Activated naive CD8-positive, alpha-beta T cell (primary cell): ENCODE data around the gene NR2C2.

Experiments
- H3K27ac Mint-ChIP-seq: one replicate; pipeline ENCODE4 v1.8.0; 2021; ENCODE audit warnings: mixed read lengths
- H3K27me3 Mint-ChIP-seq: one replicate; pipeline ENCODE4 v1.8.0; 2021; ENCODE audit warnings: mixed read lengths
- H3K36me3 Mint-ChIP-seq: one replicate; pipeline ENCODE4 v1.8.0; 2021; ENCODE audit warnings: mixed read lengths
- H3K4me1 Mint-ChIP-seq: one replicate; pipeline ENCODE4 v1.8.0; 2021; ENCODE audit warnings: low read depth, mixed read lengths
- H3K4me3 Mint-ChIP-seq: one replicate; pipeline ENCODE4 v1.8.0; 2021; ENCODE audit warnings: mild to moderate bottlenecking, mixed read lengths
- H3K9me3 Mint-ChIP-seq: one replicate; pipeline ENCODE4 v1.8.0; 2021; ENCODE audit warnings: low read depth, mixed read lengths

NR2C2 gene

GRCh38 chr3:14933820-14934425 lies 13.5 kb upstream of the NR2C2 start:
- Mint-ChIP-seq H3K4me1 (no peaks in the 10 kb centered on the region), H3K9me3 (no peaks in the 10 kb centered on the region), H3K27ac (no peak overlapping the region), H3K4me3 (no peak overlapping the region), H3K36me3 (no peaks in the 10 kb centered on the region), H3K27me3 (peaks cover 1% of the 10 kb centered on the region)

GRCh38 chr3:14935592-14936345 lies 11.6 kb upstream of the NR2C2 start:
- Mint-ChIP-seq H3K4me3 (no peak overlapping the region), H3K4me1 (no peaks in the 10 kb centered on the region), H3K27ac (no peak overlapping the region), H3K9me3 (no peaks in the 10 kb centered on the region), H3K27me3 (peaks cover 1% of the 10 kb centered on the region), H3K36me3 (no peaks in the 10 kb centered on the region)

GRCh38 chr3:14938954-14939353 lies 8.4 kb upstream of the NR2C2 start:
- H3K27me3 Mint-ChIP-seq: no peaks in the 10 kb centered on the region
- H3K4me3 Mint-ChIP-seq: no peak overlapping the region
- H3K27ac Mint-ChIP-seq: no peak overlapping the region
- peaks cover 12% of the 10 kb centered on the region for H3K4me1 Mint-ChIP-seq
- peaks cover under 1% of the 10 kb centered on the region for H3K36me3 Mint-ChIP-seq
- no peaks in the 10 kb centered on the region for H3K9me3 Mint-ChIP-seq

- Mint-ChIP-seq H3K36me3 (peaks cover 3% of the 10 kb centered on the region), H3K9me3 (no peaks in the 10 kb centered on the region), H3K27ac (peak overlapping the region; percentile 28), H3K4me1 (peaks cover 27% of the 10 kb centered on the region), H3K27me3 (no peaks in the 10 kb centered on the region), H3K4me3 (no peak overlapping the region)
These were observed 5.5 kb upstream of the NR2C2 start for GRCh38 chr3:14941871-14942270.

GRCh38 chr3:14943042-14943441 lies 4.3 kb upstream of the NR2C2 start:
- H3K4me1 Mint-ChIP-seq: peaks cover 28% of the 10 kb centered on the region
- no peaks in the 10 kb centered on the region for H3K27me3 Mint-ChIP-seq
- no peak overlapping the region for H3K27ac Mint-ChIP-seq
- H3K4me3 Mint-ChIP-seq: no peak overlapping the region
- no peaks in the 10 kb centered on the region for H3K9me3 Mint-ChIP-seq
- peaks cover 3% of the 10 kb centered on the region for H3K36me3 Mint-ChIP-seq

- H3K4me3 Mint-ChIP-seq: peak overlapping the region; percentile 94
- peaks cover 5% of the 10 kb centered on the region for H3K36me3 Mint-ChIP-seq
- H3K9me3 Mint-ChIP-seq: no peaks in the 10 kb centered on the region
- peak overlapping the region; percentile 91 for H3K27ac Mint-ChIP-seq
- H3K27me3 Mint-ChIP-seq: no peaks in the 10 kb centered on the region
- peaks cover 49% of the 10 kb centered on the region for H3K4me1 Mint-ChIP-seq
These were observed 1.1 kb upstream of the NR2C2 start for GRCh38 chr3:14946236-14946635.

- no peaks in the 10 kb centered on the region for H3K27me3 Mint-ChIP-seq
- H3K9me3 Mint-ChIP-seq: no peaks in the 10 kb centered on the region
- peak overlapping the region; percentile 91 for H3K27ac Mint-ChIP-seq
- H3K4me1 Mint-ChIP-seq: peaks cover 49% of the 10 kb centered on the region
- H3K36me3 Mint-ChIP-seq: peaks cover 5% of the 10 kb centered on the region
- H3K4me3 Mint-ChIP-seq: peak overlapping the region; percentile 94
These were observed 664 bp upstream of the NR2C2 start for GRCh38 chr3:14946739-14947099.

GRCh38 chr3:14947886-14948608 lies 664 bp downstream of the NR2C2 start:
- H3K27ac Mint-ChIP-seq: peak overlapping the region; percentile 100
- H3K4me1 Mint-ChIP-seq: peaks cover 59% of the 10 kb centered on the region
- H3K36me3 Mint-ChIP-seq: peaks cover 10% of the 10 kb centered on the region
- no peaks in the 10 kb centered on the region for H3K9me3 Mint-ChIP-seq
- H3K27me3 Mint-ChIP-seq: no peaks in the 10 kb centered on the region
- H3K4me3 Mint-ChIP-seq: peak overlapping the region; percentile 99

GRCh38 chr3:14948609-14949038 lies 1.2 kb downstream of the NR2C2 start:
- Mint-ChIP-seq H3K27me3 (no peaks in the 10 kb centered on the region), H3K4me3 (peak overlapping the region; percentile 99), H3K4me1 (peaks cover 57% of the 10 kb centered on the region), H3K9me3 (no peaks in the 10 kb centered on the region), H3K27ac (peak overlapping the region; percentile 76), H3K36me3 (peaks cover 10% of the 10 kb centered on the region)

- no peaks in the 10 kb centered on the region for H3K27me3 Mint-ChIP-seq
- H3K9me3 Mint-ChIP-seq: no peaks in the 10 kb centered on the region
- peaks cover 54% of the 10 kb centered on the region for H3K4me1 Mint-ChIP-seq
- H3K36me3 Mint-ChIP-seq: peaks cover 8% of the 10 kb centered on the region
- peak overlapping the region; percentile 76 for H3K27ac Mint-ChIP-seq
- peak overlapping the region; percentile 99 for H3K4me3 Mint-ChIP-seq
These were observed 1.7 kb downstream of the NR2C2 start for GRCh38 chr3:14949126-14949525.

- peaks cover 59% of the 10 kb centered on the region for H3K4me1 Mint-ChIP-seq
- H3K36me3 Mint-ChIP-seq: peaks cover 9% of the 10 kb centered on the region
- no peak overlapping the region for H3K4me3 Mint-ChIP-seq
- H3K27me3 Mint-ChIP-seq: no peaks in the 10 kb centered on the region
- no peaks in the 10 kb centered on the region for H3K9me3 Mint-ChIP-seq
- H3K27ac Mint-ChIP-seq: no peak overlapping the region
These were observed 2.9 kb downstream of the NR2C2 start for GRCh38 chr3:14950274-14950673.

GRCh38 chr3:14957153-14957552 lies 9.8 kb downstream of the NR2C2 start:
- H3K4me3 Mint-ChIP-seq: no peak overlapping the region
- H3K4me1 Mint-ChIP-seq: peaks cover 66% of the 10 kb centered on the region

GRCh38 chr3:14957925-14958324 lies 10.5 kb downstream of the NR2C2 start:
- Mint-ChIP-seq H3K9me3 (no peaks in the 10 kb centered on the region), H3K27me3 (no peaks in the 10 kb centered on the region), H3K27ac (peak overlapping the region; percentile 31), H3K36me3 (peaks cover 12% of the 10 kb centered on the region), H3K4me3 (no peak overlapping the region), H3K4me1 (peaks cover 63% of the 10 kb centered on the region)

More at GRCh38 chr3:14957153-14957552, 9.8 kb downstream of the NR2C2 start:
- H3K36me3 Mint-ChIP-seq: peaks cover 14% of the 10 kb centered on the region
- no peaks in the 10 kb centered on the region for H3K9me3 Mint-ChIP-seq
- H3K27ac Mint-ChIP-seq: peak overlapping the region; percentile 36
- H3K27me3 Mint-ChIP-seq: no peaks in the 10 kb centered on the region

GRCh38 chr3:14959359-14959943 lies 12.1 kb downstream of the NR2C2 start:
- no peaks in the 10 kb centered on the region for H3K27me3 Mint-ChIP-seq
- peaks cover 12% of the 10 kb centered on the region for H3K36me3 Mint-ChIP-seq
- peak overlapping the region; percentile 95 for H3K27ac Mint-ChIP-seq
- H3K9me3 Mint-ChIP-seq: no peaks in the 10 kb centered on the region
- peaks cover 56% of the 10 kb centered on the region for H3K4me1 Mint-ChIP-seq
- H3K4me3 Mint-ChIP-seq: peak overlapping the region; percentile 83

GRCh38 chr3:14962762-14963161 lies 15.4 kb downstream of the NR2C2 start:
- Mint-ChIP-seq H3K4me1 (peaks cover 30% of the 10 kb centered on the region), H3K27me3 (no peaks in the 10 kb centered on the region), H3K9me3 (no peaks in the 10 kb centered on the region), H3K4me3 (no peak overlapping the region), H3K36me3 (peaks cover 22% of the 10 kb centered on the region), H3K27ac (peak overlapping the region; percentile 34)
